Measurements from ENCODE around the gene NKIRAS2. TPM values are rescaled to one million over a fixed set of nuclear protein-coding genes. Genes with fewer than 3 reads are reported as not detected.
A peak's percentile ranks its signal among the peaks of the same experiment; 100 is the strongest.

The NKIRAS2 gene
- total RNA-seq, 1 donor from 2014 or later = 28.8 TPM

GRCh38 chr17:42034059-42034458 lies 14.2 kb downstream of the NKIRAS2 start:
- intact Hi-C loops (cut with DNase I) = no loop called here
- no peaks in the 10 kb centered on the region for H3K27me3 ChIP-seq
- no peak for TF ChIP-seq CTCF (IDR thresholded peaks at IDR 0.05)
- no peaks in the 10 kb centered on the region for H3K36me3 ChIP-seq
- no peaks in the 10 kb centered on the region for H3K9me3 ChIP-seq
- DNase-seq (no peak), ATAC-seq (no peak)
- H3K4me3 ChIP-seq = no peak overlapping the region
- H3K4me1 ChIP-seq = no peaks in the 10 kb centered on the region
- H3K27ac ChIP-seq = no peak overlapping the region

- DNase-seq = no peak
- no peak for ATAC-seq
- Histone ChIP-seq H3K9me3 (no peaks in the 10 kb centered on the region), H3K36me3 (no peaks in the 10 kb centered on the region), H3K27me3 (no peaks in the 10 kb centered on the region), H3K27ac (no peak overlapping the region), H3K4me1 (no peaks in the 10 kb centered on the region), H3K4me3 (no peak overlapping the region)
- intact Hi-C loops (cut with DNase I) = no loop called here
- no peak for TF ChIP-seq CTCF (IDR thresholded peaks at IDR 0.05)
Measured at GRCh38 chr17:42038221-42038973, 18.5 kb downstream of the NKIRAS2 start.

GRCh38 chr17:42039794-42040763 lies 20.2 kb downstream of the NKIRAS2 start:
- TF ChIP-seq CTCF (IDR thresholded peaks at IDR 0.05) = no peak

GRCh38 chr17:42040818-42041217 lies 20.9 kb downstream of the NKIRAS2 start:
- ATAC-seq = no peak
- H3K9me3 ChIP-seq = no peaks in the 10 kb centered on the region
- H3K4me1 ChIP-seq = no peaks in the 10 kb centered on the region
- no peaks in the 10 kb centered on the region for H3K36me3 ChIP-seq
- no peak overlapping the region for H3K27ac ChIP-seq
- H3K27me3 ChIP-seq = no peaks in the 10 kb centered on the region
- no peak overlapping the region for H3K4me3 ChIP-seq
- intact Hi-C loops (cut with DNase I) = no loop called here
- no peak for DNase-seq
- TF ChIP-seq CTCF (IDR thresholded peaks at IDR 0.05) = no peak

More at GRCh38 chr17:42039794-42040763, 20.2 kb downstream of the NKIRAS2 start:
- Histone ChIP-seq H3K4me1 (no peaks in the 10 kb centered on the region), H3K27me3 (no peaks in the 10 kb centered on the region), H3K9me3 (no peaks in the 10 kb centered on the region), H3K27ac (no peak overlapping the region), H3K36me3 (no peaks in the 10 kb centered on the region), H3K4me3 (no peak overlapping the region)
- intact Hi-C loops (cut with DNase I) = no loop called here
- ATAC-seq = peak; percentile 30
- no peak for DNase-seq

GRCh38 chr17:42041619-42042018 lies 21.7 kb downstream of the NKIRAS2 start:
- TF ChIP-seq CTCF (IDR thresholded peaks at IDR 0.05) = no peak
- no peaks in the 10 kb centered on the region for H3K36me3 ChIP-seq

More at GRCh38 chr17:42041619-42042018, 21.7 kb downstream of the NKIRAS2 start:
- no peaks in the 10 kb centered on the region for H3K27me3 ChIP-seq
- no peak for DNase-seq
- intact Hi-C loops (cut with DNase I) = no loop called here
- no peaks in the 10 kb centered on the region for H3K9me3 ChIP-seq
- ATAC-seq = no peak
- no peak overlapping the region for H3K27ac ChIP-seq
- H3K4me3 ChIP-seq = no peak overlapping the region
- H3K4me1 ChIP-seq = no peaks in the 10 kb centered on the region
